ENCODE results near the gene HNF4A.

The HNF4A gene

DNA sequence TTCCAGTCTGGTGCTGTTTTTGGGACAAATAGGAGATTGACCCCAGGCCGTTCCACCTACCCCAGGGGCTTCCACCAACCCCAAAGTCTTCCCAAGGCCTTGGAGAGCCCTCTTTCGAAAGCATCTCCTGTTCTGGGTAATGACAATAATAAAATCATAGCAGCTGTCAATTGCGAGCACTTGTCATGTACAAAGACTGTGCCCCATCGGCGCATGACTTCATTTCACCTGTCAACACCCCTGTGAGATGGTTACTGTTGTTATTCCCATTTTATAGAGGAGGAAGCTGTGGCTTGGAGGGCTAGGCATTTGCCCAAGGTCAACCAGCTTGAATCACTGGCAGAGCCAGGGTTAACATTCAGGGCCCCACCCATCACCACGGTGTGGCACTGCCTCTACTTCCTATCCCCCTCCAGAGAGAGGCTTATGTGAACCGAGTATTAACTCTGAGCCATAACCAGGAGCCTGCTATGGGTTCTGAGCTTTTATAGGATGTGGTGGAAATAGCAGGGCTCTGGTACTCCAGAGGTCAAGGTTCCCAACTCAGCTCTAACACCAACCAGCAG is 51.2 kb downstream of the HNF4A start:
- DNase-seq, result no peak

DNA sequence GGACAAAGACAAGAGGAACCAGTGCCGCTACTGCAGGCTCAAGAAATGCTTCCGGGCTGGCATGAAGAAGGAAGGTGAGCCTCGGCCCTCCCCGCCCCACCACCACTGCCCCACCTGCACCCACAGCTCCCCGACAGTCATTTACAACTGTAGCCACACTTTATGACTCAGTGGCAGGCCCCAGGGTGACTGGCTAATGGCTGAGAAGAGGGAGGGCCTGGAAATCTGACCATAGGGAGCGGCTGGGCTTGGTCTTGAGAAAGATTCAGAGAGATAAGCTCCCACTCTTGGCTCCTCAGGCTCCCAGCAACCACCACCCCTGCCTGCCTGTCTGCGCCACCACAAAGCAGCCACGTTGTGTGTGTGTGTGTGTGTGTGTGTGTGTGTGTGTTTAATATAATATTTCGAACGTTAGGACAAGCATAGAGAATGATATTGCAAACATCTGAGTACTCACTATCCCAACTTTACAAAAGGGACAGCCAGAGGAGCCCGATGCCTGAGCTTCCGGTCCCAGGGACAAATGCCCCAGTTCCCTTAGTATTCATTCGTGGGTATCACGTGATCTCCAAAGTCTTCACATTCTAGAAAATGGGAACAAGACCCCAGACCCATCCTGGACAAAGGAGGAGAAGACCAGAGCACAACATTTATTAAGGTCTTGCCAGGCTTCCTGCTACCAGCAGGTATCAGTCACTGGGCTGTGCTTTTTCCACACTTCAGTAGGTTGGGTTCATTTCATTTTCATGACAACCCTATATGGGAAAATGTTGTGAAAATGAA is 52.1 kb downstream of the HNF4A start:
- no peak for DNase-seq

DNA sequence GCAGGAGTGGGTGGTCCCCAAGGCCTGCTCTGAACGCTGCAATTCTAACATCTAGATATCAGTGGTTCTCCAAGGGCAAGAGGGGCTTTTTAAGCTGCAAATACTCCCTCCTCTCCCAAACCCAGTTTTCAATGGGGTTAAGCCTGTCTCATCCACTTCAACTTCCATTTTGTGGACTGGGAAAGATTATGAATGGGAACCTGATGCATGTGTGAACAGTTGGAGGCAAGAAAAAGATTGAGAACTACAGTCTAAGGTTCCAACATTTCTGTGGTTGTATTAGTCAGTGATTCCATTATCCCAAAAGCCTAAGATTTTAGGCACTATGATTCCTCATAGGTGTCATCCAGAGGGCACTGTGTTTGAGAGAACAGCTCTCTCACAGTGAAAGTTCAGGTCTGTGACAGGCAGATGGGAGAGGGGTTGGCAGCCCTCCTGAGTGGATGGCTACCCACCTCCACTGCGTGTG is 53.7 kb downstream of the HNF4A start:
- DNase-seq, result no peak

DNA sequence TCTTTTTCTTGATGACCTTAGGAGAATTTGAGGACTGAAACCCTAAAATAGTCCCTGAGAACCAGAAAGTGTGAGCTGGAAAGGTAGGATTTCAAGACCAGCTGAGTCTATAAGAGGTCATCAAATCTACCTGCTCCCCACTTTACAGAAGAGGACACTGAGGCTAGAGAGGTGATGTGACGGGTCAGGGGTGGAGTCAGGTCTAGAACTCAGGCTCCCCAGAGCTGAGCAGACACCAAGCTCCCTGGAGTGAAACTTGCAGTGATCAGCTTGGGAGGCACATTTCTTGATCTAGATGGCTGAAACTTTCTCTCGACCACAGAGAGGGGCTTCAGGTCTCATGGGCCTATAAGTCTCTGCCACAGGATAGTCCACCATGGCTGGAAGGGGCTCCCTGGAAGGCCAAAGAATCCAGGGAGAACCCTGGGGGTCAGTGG is 55.1 kb downstream of the HNF4A start:
- DNase-seq, result no peak

DNA sequence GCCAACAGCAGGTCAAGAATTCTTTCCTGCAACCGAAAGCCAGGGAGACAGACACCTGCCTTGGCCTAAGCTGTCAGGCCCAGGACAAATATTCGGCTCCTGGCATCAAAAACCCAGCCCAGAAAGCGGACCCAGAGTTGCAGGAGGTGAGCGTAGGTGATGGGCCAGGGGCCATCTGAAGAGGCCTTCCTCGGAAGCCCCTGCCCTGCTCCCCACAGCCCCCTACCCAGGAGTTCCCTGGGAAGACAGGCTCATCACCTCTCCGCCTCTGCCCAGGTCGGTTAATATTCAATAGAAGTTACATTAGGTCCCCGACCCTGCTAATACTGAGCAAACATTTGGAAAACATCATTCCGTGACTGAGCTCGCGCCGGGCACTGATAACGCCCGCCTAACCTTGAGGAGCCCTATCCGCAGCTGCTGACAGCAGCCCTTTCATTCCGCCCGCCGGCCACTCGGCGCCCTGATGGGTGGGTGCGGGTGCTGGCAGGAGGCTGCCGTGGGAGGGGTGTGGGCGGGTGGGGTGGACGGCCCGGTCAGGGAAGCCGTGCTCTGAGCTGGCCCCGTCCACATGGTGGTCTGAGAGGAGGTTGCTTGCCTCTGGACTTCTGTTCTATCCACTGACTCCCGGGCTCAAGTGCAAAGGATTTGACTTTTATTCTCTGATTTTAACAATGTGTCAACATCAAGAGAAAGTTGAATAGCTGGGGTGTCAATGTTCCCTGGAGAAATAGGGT is 55.7 kb downstream of the HNF4A start:
- no peak for DNase-seq

DNA sequence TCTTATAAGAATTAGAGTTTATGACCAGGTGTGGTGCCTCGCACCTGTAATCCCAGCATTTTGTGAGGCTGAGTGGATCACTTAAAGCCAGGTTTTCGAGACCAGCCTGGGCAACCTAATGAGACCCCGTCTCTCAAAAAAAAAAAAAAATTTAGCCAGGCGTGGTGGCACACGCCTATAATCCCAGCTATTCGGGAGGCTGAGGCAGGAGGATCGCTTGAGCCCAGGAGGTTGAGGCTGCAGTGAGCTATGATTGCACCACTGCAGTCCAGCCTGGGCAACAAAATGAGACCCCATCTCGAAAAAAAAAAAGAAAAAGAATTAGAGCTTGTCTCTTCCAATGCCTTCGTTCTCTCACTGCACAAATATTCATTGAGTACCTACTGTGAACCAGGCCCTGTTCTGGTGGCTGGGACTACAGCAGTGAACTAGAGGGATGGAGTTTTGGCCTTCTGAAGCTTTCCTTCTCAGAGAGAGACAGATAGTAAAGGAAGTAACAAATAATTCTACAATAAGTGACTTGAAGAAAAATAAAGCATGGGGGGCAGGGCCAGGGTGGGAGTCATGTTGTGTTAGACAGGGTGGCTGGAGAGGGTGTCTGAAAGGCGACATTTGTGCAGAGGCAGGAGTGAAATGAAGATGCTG is 56.4 kb downstream of the HNF4A start:
- DNase-seq, result no peak

DNA sequence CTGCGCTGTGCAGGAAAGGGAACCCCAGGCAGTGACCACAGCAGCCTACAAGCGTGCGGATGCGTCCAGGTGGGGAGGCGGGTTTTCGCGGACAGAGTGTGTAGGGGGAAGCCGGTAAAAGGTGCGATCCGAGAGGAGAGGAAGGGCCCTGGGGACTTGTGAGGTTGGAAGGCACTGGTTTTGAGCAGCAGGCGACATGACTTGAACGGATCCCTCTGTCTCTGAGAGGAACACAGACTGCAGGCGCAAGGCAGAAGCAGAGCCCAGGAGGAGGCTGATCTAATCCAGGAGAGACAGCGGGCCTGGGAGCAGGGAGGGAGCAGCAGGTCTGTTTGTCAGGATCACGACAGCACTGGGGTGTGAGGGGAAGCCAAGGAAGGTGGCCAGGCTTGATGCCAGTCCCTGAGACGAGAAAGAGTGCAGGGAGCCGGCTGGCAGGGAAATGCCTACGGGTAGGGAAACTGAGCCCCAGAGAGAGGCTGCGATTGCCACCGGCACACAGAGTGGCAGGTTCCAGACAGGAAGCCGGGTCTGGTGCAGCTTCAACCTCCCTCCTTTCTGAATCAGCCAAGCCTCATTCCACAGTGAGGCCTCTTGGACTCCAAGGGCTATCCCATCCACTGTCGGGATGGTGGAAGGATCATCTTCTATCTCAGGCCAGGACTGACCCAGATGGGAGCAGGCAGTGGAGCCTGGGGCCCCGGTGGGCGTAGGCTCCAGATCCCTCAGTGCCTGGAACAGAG is 57.1 kb downstream of the HNF4A start:
- no peak for DNase-seq

DNA sequence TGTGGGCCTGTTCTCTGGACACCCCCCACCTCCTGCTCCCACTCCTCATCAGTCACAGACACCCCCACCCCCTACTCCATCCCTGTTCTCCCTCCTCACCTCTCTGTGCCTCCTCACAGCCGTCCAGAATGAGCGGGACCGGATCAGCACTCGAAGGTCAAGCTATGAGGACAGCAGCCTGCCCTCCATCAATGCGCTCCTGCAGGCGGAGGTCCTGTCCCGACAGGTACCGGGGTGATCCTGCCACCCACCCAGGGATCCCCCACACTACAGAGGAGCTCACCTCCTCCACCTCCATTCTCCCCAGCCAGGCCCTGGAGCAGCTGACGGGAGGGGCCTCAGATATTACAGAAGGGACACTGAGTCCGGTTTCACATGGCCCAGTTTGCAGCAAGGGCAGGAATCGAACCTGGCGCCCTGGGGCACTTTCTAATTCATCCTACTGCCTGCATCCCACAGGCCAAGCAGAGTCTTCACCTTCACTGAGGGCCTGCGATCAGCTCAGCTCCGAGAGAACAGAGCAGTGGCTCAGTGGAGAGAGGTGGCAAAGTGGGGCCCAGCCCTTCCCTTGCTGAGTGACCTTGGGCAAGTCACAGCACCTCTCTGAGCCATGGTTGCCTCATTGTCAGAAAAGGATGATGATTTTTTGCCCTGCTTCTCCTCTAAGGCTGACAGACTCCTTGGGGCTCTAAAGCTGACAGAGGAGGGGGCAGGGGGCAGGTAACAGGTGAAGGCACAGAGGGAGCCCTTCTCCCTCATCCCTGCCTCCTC is 58.3 kb downstream of the HNF4A start:
- no peak for DNase-seq

DNA sequence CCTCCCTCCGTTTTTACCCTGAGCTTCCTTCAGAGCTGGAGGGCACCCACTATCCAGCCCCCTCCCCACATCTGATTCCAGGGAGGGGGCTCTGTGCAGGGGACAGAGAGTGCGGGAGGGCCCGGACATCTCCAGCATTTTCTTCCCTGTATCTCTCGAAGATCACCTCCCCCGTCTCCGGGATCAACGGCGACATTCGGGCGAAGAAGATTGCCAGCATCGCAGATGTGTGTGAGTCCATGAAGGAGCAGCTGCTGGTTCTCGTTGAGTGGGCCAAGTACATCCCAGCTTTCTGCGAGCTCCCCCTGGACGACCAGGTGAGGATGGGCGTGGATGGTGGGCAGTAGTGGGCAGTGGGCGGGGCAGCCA is 58.8 kb downstream of the HNF4A start:
- no peak for DNase-seq

DNA sequence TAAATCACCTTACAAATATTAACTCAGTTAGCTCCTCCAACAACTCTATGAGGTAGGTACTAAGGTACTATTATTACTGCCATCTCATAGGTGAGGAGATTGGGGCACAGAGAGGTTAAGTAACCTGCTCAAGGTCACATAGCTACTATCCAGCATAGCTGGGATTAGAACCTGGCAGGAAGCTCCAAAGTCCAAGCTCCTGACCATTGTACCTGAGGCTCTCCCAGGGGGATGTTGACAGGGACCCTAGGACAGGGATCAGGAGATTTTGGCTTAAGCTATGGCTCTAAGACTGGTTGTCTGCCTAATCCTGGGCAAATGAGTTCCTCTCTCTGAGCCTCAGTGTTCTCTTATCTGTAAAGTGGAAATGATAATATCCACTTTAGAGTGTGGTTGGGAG is 59.3 kb downstream of the HNF4A start:
- DNase-seq, result no peak

DNA sequence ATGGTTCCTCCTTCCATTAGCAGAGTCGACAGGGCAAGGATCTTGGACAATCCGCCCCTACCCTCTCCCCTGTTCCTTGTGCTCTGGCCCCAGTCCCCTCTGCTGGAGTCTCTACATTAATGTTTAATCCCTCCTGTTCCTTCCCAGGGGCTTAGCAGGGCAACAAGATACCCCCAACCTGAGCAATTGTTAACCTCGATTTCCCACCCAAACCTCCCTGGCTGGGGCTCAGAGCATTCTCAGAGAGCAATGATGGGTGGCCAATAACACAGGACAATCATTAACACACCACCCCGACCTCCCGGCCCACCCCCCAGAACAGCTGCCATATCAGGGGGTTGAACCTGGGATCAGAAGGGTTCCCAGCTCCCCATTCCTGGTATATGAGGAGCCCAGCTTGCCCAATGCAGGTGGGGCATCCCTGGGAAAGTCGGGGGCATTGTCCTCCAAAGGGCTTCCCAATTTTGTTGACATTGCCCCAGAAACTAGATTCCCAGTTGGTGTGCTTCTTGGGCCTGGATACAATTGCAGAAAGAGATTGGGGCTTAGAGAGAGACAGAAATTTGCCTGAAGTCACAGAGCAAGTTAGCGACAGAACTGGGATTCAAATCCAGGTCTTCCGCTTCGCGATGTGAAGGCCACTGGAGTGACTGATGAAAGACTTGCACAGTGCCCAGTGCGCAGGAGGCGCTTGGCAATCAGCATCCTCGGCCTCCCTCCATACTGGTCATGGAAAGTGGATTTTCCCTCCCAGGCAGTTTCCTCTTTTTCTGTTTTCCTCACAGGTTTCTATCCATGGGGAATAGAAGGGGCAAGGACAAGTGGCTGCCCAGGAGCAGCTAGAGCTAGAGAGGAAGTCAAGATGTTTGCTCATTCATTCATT is 60.6 kb downstream of the HNF4A start:
- DNase-seq, result no peak

DNA sequence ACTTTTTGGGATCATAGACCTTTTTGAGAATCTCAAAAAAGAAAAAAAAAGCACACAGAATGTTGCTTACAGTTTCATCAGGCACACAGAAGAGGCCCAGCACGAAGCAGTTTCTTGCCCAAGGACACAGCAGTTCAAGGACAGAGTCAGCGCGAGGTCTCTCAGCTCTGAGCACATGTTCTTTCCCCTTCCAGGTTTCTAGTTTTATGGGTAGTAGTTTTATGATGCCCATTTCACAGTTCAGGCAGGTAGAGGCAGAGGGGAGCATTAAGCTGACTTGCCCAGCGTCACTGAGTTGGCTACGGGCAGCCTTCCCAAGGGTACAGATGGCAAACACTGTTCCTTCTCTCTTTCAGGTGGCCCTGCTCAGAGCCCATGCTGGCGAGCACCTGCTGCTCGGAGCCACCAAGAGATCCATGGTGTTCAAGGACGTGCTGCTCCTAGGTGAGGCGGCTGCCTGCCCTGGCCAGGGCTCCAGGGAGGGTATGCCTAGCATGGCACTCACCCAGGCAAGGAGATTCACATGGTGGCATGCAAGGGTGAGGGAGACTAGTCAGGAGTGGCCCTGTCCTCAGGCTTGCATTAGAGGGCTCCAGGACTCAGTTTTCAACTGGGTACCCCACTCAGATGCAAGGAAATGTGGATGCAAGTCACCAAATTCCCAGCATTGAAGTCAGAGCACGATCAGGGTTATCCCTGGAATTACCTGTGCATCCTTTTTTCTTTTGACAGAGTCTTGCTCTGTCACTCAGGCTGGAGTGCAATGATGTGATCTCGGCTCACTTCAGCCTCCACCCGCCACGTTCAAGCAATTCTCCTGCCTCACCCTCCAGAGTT is 62.8 kb downstream of the HNF4A start:
- no peak for DNase-seq

DNA sequence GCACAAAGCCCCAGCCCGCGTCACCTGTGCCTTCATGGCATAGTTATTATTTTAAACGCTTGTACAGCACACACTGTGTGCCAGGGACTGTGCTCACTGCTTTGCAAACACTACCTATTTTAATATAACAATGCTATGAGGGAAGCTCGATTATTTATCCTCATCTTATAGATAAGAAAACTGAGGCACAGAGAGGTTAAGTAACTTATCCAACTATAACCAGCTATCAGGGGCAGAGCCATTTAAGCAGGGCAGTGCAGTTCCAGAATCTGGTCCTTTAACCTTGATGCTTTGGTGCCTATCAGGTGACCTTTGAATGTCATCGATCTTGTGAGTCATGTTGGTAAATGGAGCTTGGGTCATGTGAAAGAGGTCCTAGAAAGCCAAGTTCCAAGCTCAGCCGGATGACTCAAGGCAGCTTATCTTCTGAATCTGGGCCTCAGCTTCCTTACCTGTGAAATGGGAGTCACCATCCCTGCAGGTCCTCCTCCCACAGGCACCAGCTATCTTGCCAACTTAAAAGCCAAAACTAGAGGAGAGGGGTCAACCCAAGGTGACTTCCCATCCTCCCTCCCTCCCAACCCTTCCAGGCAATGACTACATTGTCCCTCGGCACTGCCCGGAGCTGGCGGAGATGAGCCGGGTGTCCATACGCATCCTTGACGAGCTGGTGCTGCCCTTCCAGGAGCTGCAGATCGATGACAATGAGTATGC is 63.8 kb downstream of the HNF4A start:
- no peak for DNase-seq

DNA sequence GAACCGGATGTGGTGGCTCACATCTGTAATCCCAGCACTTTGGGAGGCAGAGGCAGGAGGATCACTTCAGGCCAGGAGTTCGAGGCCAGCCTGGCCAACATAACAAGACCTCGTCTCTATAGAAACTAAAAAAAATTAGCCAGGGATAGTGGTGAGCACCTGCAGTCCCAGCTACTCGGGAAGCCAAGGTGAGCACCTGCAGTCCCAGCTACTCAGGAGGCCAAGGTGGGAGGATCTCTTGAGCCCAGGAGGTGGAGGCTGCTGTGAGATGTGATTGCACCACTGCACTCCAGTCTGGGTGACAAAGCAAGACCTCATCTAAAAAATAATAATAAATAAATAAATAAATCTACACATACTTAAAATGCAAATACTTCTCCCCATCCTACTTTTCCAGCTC is 65.0 kb downstream of the HNF4A start:
- DNase-seq, result no peak

DNA sequence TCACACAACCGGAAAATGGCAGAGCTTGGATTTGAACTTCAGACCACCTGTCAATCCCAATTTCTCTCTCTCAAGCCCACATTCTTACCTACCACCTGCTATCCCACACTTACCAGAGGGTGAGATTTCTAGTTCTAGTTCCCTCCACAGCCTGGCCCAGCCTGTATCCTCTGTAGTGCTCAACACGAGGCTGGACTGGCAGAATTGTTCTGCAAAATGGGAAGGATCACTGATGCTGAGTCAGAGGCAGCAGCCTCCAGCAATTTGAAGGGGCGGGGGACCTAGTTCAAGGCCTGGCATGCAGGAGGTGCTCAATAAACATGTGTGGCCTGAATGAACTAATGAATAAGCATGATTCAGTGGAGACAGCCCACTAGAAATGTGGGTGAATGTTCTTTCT is 66.6 kb downstream of the HNF4A start:
- DNase-seq, result no peak

DNA sequence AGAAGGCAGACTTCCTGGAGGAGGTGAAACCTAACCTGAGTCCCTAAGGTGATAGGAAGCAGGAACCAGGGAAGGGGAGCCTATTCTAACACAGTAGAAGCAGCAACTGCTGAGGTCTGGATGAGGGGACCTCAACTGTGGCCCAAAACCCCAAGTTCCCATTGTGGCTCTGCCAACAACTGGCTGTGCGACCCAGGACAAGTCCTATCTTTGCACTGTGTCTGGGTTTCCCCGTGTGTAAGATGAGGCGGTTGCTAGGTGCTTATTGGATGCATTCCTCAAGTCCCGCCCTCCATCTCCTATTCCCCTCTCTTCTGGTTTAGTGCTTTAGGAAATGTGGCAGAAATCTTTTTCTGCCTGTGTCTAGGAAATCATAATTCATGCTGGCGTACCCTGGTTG is 68.0 kb downstream of the HNF4A start:
- DNase-seq, result no peak

DNA sequence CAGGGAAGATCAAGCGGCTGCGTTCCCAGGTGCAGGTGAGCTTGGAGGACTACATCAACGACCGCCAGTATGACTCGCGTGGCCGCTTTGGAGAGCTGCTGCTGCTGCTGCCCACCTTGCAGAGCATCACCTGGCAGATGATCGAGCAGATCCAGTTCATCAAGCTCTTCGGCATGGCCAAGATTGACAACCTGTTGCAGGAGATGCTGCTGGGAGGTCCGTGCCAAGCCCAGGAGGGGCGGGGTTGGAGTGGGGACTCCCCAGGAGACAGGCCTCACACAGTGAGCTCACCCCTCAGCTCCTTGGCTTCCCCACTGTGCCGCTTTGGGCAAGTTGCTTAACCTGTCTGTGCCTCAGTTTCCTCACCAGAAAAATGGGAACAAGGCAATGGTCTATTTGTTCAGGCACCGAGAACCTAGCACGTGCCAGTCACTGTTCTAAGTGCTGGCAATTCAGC is 68.6 kb downstream of the HNF4A start:
- no peak for DNase-seq

DNA sequence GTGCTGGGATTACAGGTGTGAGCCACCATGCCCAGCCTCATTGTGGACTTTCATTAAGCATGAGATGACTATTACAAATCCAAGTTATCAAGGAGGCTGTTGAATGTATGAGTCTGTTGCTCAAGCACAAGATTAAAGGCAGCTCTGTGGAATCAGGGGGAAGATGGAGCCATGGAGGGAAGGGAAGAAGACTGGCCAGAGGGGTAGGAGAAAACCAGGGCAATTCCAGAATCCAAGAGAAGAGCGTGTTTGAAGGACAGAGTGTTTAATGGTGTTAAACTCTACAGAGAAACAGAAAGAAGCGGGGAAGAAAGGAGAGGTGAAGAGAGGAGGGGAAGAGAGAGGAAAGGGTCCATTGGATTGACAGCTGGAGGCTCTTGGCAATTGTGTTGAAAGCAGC is 70.4 kb downstream of the HNF4A start:
- DNase-seq, result no peak
